Stimulated activated CD4-positive, alpha-beta T cell treated with anti-CD3 and anti-CD28 coated beads, Interleukin-12 subunit alpha, Interleukin-12 subunit beta, amount 100 ng/mL, for 24 hours (primary cell): ENCODE data around the gene TRPT1.
"Not testable (repeated sequence)": the region's sequence is repeated elsewhere in the genome, so short reads cannot be mapped to it uniquely, and the experiment has no call there.

Experiments
- DNase-seq, 2 experiments: peaks; one replicate each; pipeline ENCODE4 v3.0.0-alpha.2; 2020; ENCODE audit warnings: low read depth in 2 of 2

The TRPT1 gene

GRCh38 chr11:64258946-64259532, 33.1 kb upstream of the TRPT1 start:
- DNase-seq = no peak

- no peak for DNase-seq
Measured at GRCh38 chr11:64258356-64258755, 32.4 kb upstream of the TRPT1 start.

GRCh38 chr11:64256300-64256699, 30.3 kb upstream of the TRPT1 start:
- no peak for DNase-seq

- no peak for DNase-seq
Measured at GRCh38 chr11:64255135-64256128, 29.4 kb upstream of the TRPT1 start.

GRCh38 chr11:64254326-64254725, 28.3 kb upstream of the TRPT1 start:
- no peak for DNase-seq

GRCh38 chr11:64253481-64253880, 27.5 kb upstream of the TRPT1 start:
- DNase-seq = no peak

GRCh38 chr11:64253043-64253442, 27.1 kb upstream of the TRPT1 start:
- DNase-seq = no peak

GRCh38 chr11:64252003-64252872, 26.3 kb upstream of the TRPT1 start:
- no peak for DNase-seq

GRCh38 chr11:64251753-64252002, 25.7 kb upstream of the TRPT1 start:
- DNase-seq = no peak

GRCh38 chr11:64251016-64251752, 25.2 kb upstream of the TRPT1 start, which contains the start of gene PLCB3:
PLCB3 (plus strand) TSS chr11:64251530; CDS start chr11:64251650, 120 bp downstream.
- peak in 1 of 2 experiments; percentile 40 for DNase-seq

GRCh38 chr11:64250415-64251015, 24.5 kb upstream of the TRPT1 start:
- DNase-seq = no peak

GRCh38 chr11:64249563-64250414, 23.8 kb upstream of the TRPT1 start:
- no peak for DNase-seq

GRCh38 chr11:64249038-64249437, 23.1 kb upstream of the TRPT1 start:
- no peak for DNase-seq

GRCh38 chr11:64248578-64248977, 22.6 kb upstream of the TRPT1 start:
- no peak for DNase-seq

GRCh38 chr11:64247729-64248531, 21.9 kb upstream of the TRPT1 start:
- no peak for DNase-seq

- DNase-seq = peak; percentile 64 to 83
Measured at GRCh38 chr11:64246871-64247728, 21.1 kb upstream of the TRPT1 start, which contains the start of gene PPP1R14B. PPP1R14B (minus strand) TSS chr11:64246943; CDS start chr11:64246673, 270 bp downstream.

- not testable (repeated sequence) for DNase-seq
Measured at GRCh38 chr11:64246621-64246870, 20.6 kb upstream of the TRPT1 start.

- peak; percentile 68 to 73 for DNase-seq
Measured at GRCh38 chr11:64245797-64246620, 20.0 kb upstream of the TRPT1 start.
